Spleen (tissue), 11 donors: ENCODE results near the gene SPG7. TPM values are rescaled to one million over a fixed set of nuclear protein-coding genes. Genes with fewer than 3 reads are reported as not detected.

Experiments used
- DNase-seq: peaks from one replicate; pipeline ENCODE4 v3.0.0-alpha.2; 2020
- H3K27ac ChIP-seq, 8 donors: fragments of 200-600 bp; sonication (generic) in 7 of 8; 1 replicate in 4 of 8; 2 replicates in 4 of 8; pipeline versions ENCODE4 v1.5.0 to v1.8.0; 2016 to 2021; ENCODE audit warnings: inconsistent platforms in 4 of 8, mild to moderate bottlenecking in 4 of 8, moderate library complexity in 1 of 8
- H3K27me3 ChIP-seq, 7 donors: fragments of 200-600 bp; sonication (generic) in 6 of 7; replicated peaks in 1 of 7; 1 replicate in 4 of 7; 2 replicates in 3 of 7; pipeline versions ENCODE4 v1.5.0 to v1.8.0; 2016 to 2021; ENCODE audit warnings: inconsistent platforms in 3 of 7, mild to moderate bottlenecking in 1 of 7
- H3K36me3 ChIP-seq, 6 donors: fragments of 200-600 bp; sonication (generic) in 5 of 6; 1 replicate in 4 of 6; 2 replicates in 2 of 6; pipeline versions ENCODE4 v1.5.0 to v1.8.0; 2016 to 2021; ENCODE audit warnings: inconsistent platforms in 2 of 6
- H3K4me1 ChIP-seq, 6 donors: fragments of 200-600 bp; sonication (generic) in 5 of 6; 1 replicate in 3 of 6; 2 replicates in 3 of 6; pipeline versions ENCODE4 v1.5.0 to v1.8.0; 2016 to 2021; ENCODE audit warnings: inconsistent platforms in 3 of 6
- H3K4me3 ChIP-seq, 8 donors: fragments of 200-600 bp; sonication (generic) in 7 of 8; 1 replicate in 4 of 8; 2 replicates in 4 of 8; pipeline versions ENCODE4 v1.5.0 to v1.8.0; 2016 to 2021; ENCODE audit warnings: inconsistent platforms in 4 of 8, mild to moderate bottlenecking in 4 of 8, moderate library complexity in 2 of 8
- H3K9me3 ChIP-seq, 8 donors: fragments of 200-600 bp; sonication (generic) in 7 of 8; 1 replicate in 4 of 8; 2 replicates in 4 of 8; pipeline versions ENCODE4 v1.5.0 to v1.8.0; 2016 to 2021; ENCODE audit warnings: inconsistent platforms in 4 of 8
- POLR2A ChIP-seq, 3 donors: fragments of 450-650 bp; IDR thresholded peaks; one replicate each; pipeline ENCODE4 v1.5.1; 2017; ENCODE audit warnings: antibody characterized with exemption in 3 of 3, mild to moderate bottlenecking in 1 of 3
- POLR2AphosphoS5 ChIP-seq, 3 donors: sonication (generic); formaldehyde crosslinking; IDR thresholded peaks; one replicate each; pipeline ENCODE4 v1.5.1; 2017; ENCODE audit warnings: antibody characterized with exemption in 3 of 3
- WGBS, 5 donors: extraction: QIAGEN DNeasy Blood & Tissue Kit in 3 of 5; methylation state at CpG; one replicate each; pipeline versions ENCODE4 v1.1.5 to v1.1.7; 2013 to 2018; 5-methylcytosine and 5-hydroxymethylcytosine counted together
- intact Hi-C: fragments of 100-400 bp; cut with DNase I; formaldehyde crosslinking; loops from one replicate; pipeline ENCODE4 v1.15.0; 2023; ENCODE audit warnings: low total_unique reads
- polyA plus RNA-seq, 3 donors: library from polyadenylated mRNA; stranded (reverse); fragments of 200-250 nt; gene quantifications; one replicate each; pipeline ENCODE4 v1.2.1, GENCODE V29; 2013
- total RNA-seq, 7 donors: library from RNA; depleted of rRNA in 3 of 7; stranded (reverse); fragments of >200 nt in 3 of 7; fragmentation: NEBNext Ultra II Directional in 4 of 7; extraction: Animal tissue kit (Norgen Biotek cat#: 25700) in 4 of 7; gene quantifications; one replicate each; pipeline versions ENCODE4 v1.1.0 to v1.2.1, GENCODE V29; 2016 to 2021
- TF ChIP-seq, protein P1 (sequence below), 11 experiments: fragments of 200-600 bp in 7 of 11; fragments of 450-650 bp in 4 of 11; sonication (generic) in 4 of 11; IDR thresholded peaks in 8 of 11; conservative IDR thresholded peaks in 3 of 11; 1 replicate in 7 of 11; 2 replicates in 4 of 11; pipeline versions ENCODE4 v1.4.0 to v1.8.0; 2016 to 2021; ENCODE audit warnings: antibody characterized with exemption in 11 of 11, inconsistent platforms in 4 of 11, mild to moderate bottlenecking in 1 of 11
- donor health status: healthy with polysubstance abuse.
- donor health status: DM: no; HTN: no; CAD: no; lungs with moderate emphysema.
- donor health status: DM: no; HTN: no; CAD: no.
- donor health status: Bipolar disorder and iron deficiency.
- donor health status: healthy.
- donor health status: DM: no; HTN: no; CAD: no.
- donor health status: DM: yes; HTN: yes; CAD: no.

SPG7 gene
- total and polyA plus RNA-seq, 10 donors, result 64.5 to 260 (median 144) TPM

DNA sequence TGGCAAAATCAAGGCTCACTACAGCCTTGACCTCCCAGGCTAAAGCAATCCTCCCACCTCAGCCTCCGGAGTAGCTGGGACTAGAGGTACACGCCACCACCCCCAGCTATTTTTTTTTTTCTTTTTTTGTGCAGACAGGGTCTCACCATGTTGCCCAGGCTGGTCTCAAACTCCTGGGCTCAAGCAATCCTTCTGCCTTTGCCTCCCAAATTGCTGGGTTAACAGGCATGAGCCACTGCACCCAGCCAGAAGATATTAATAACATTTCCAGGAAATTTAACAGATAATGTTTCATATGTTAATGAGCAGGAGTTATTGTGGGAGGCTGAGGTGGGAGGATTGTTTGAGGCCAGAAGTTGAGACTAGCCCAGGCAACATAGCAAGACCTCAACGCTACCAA, 8.4 kb upstream of the SPG7 start:
- TF ChIP-seq POLR2A (IDR thresholded peaks at IDR 0.05) (no peak), POLR2AphosphoS5 (IDR thresholded peaks at IDR 0.05) (no peak)
- TF ChIP-seq, protein P1, sequence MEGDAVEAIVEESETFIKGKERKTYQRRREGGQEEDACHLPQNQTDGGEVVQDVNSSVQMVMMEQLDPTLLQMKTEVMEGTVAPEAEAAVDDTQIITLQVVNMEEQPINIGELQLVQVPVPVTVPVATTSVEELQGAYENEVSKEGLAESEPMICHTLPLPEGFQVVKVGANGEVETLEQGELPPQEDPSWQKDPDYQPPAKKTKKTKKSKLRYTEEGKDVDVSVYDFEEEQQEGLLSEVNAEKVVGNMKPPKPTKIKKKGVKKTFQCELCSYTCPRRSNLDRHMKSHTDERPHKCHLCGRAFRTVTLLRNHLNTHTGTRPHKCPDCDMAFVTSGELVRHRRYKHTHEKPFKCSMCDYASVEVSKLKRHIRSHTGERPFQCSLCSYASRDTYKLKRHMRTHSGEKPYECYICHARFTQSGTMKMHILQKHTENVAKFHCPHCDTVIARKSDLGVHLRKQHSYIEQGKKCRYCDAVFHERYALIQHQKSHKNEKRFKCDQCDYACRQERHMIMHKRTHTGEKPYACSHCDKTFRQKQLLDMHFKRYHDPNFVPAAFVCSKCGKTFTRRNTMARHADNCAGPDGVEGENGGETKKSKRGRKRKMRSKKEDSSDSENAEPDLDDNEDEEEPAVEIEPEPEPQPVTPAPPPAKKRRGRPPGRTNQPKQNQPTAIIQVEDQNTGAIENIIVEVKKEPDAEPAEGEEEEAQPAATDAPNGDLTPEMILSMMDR (IDR thresholded peaks at IDR 0.05 in 8 of 11, conservative IDR thresholded peaks at IDR 0.05 in 3 of 11), result no peak
- no peak for DNase-seq
- H3K4me1 ChIP-seq, result peaks cover 0 to 15% (median 2%) of the 10 kb centered on the region in 6 donors
- H3K27me3 ChIP-seq, result no peaks in the 10 kb centered on the region
- no peak overlapping the region for H3K27ac ChIP-seq
- 92 to 95% (median 93%) methylated on average over 3 of the region's 3 CpGs for WGBS, 5 donors
- no peaks in the 10 kb centered on the region for H3K9me3 ChIP-seq
- H3K4me3 ChIP-seq, result no peak overlapping the region
- intact Hi-C loops, result no loop called here
- H3K36me3 ChIP-seq, result peaks cover 0 to 15% (median 3%) of the 10 kb centered on the region in 6 donors

DNA sequence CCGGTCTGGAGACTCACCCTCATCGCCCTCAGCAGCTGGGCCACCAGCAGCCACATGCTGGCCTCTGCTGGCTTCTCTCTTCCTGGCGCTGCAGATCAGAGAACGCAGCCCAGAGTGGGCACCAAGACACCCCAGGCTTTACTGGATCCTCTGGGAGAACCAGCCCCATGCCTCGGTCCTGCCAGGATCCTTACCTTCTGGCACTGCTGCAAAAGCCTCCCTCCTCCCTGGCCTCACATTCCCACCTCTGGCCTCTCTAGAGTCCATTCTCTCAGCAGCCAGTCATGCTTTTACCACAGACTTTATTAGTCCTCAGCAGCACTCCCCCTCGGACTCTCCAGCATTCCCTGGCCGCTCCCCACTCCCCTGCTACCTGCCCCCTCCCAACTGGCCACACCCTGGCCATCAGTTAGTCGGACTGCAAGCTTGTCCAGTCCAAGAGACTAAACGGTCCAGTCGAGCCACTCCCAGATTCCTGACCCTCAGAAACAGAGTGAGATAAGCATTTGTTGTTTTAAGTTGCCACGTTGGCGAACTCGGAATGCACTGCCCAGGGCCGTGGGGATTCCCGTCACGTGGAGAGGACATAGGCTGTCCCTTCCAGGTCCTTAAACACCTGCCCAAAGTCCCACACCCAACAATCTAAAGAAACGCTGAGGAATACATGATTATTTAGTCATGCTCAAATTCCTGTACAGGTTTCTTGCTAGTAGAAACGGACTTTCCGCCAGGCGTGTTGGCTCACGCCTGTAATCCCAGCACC, 5.9 kb upstream of the SPG7 start:
- intact Hi-C loops, result no loop called here
- DNase-seq, result no peak
- peaks cover 0 to 11% (median 3%) of the 10 kb centered on the region in 6 donors for H3K36me3 ChIP-seq
- no peak overlapping the region for H3K27ac ChIP-seq
- no peaks in the 10 kb centered on the region for H3K27me3 ChIP-seq
- H3K9me3 ChIP-seq, result no peaks in the 10 kb centered on the region
- H3K4me1 ChIP-seq, result peaks cover 16 to 33% (median 26%) of the 10 kb centered on the region in 6 donors
- TF ChIP-seq, protein P1 (IDR thresholded peaks at IDR 0.05 in 8 of 11, conservative IDR thresholded peaks at IDR 0.05 in 3 of 11), result no peak
- TF ChIP-seq POLR2AphosphoS5 (IDR thresholded peaks at IDR 0.05), result no peak
- no peak for TF ChIP-seq POLR2A (IDR thresholded peaks at IDR 0.05)
- no peak overlapping the region for H3K4me3 ChIP-seq
- WGBS, 5 donors, result 72 to 81% (median 76%) methylated on average over 21 of the region's 21 CpGs

DNA sequence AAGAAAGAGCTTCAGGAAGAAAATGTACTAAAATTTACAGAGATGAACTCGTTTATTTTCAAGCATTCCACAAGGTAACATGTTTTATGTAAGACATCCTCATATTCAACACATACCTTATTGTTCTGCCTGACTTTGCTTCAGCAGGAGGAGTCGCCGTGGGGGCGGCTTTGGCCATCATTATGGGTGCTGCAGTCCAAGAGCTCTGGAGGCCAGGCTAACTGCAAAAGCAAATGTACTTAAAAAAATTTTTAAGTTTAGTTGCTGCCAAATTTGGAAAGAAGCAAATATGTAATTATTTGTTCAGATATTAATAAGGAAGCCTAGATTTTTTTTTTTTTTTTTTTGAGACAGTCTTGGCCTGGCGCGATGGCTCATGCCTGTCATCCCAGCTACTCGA, 4.1 kb upstream of the SPG7 start:
- intact Hi-C loops, result no loop called here
- DNase-seq, result no peak
- peaks cover 0 to 4% (median under 1%) of the 10 kb centered on the region in 6 donors for H3K36me3 ChIP-seq
- no peak overlapping the region for H3K4me3 ChIP-seq
- H3K27ac ChIP-seq, result peak overlapping the region in 1 of 8 donors; percentile 96
- 83 to 94% (median 88%) methylated on average over 7 of the region's 7 CpGs for WGBS, 5 donors
- H3K9me3 ChIP-seq, result no peaks in the 10 kb centered on the region
- no peaks in the 10 kb centered on the region for H3K27me3 ChIP-seq
- TF ChIP-seq, protein P1 (IDR thresholded peaks at IDR 0.05 in 8 of 11, conservative IDR thresholded peaks at IDR 0.05 in 3 of 11), result no peak
- TF ChIP-seq POLR2AphosphoS5 (IDR thresholded peaks at IDR 0.05), result no peak
- no peak for TF ChIP-seq POLR2A (IDR thresholded peaks at IDR 0.05)
- H3K4me1 ChIP-seq, result peaks cover 16 to 43% (median 37%) of the 10 kb centered on the region in 6 donors
